ENCODE results near the gene MMP8. TPM values are rescaled to one million over a fixed set of nuclear protein-coding genes. Genes with fewer than 3 reads are reported as not detected.
"Not testable (repeated sequence)": the region's sequence is repeated elsewhere in the genome, so short reads cannot be mapped to it uniquely, and the experiment has no call there.

The MMP8 gene
- total and polyA plus RNA-seq, 10 of the 15 experiments (the other 5 are each of a cell fraction or from before 2014, with no cell fraction given), result 0.01 TPM; not detected in 9

DNA sequence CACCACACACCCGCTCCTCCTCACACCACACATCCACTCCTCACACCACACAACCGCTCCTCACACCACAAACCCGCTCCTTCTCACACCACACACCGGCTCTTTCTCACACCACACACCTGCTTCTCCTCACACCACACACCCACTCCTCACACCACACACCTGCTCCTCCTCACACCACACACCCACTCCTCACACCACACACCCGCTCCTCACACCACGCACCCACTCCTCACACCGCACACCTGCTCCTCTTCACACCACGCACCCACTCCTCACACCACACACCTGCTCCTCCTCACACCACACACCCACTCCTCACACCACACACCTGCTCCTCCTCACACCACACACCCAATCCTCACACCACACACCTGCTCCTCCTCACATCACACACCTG, 6.2 kb upstream of the MMP8 start:
- H3K79me2 ChIP-seq (ENCODE audit: control insufficient read depth, insufficient read depth, low read length); H3K36me3 ChIP-seq (ENCODE audit: control insufficient read depth in 2 of 2, insufficient read depth in 2 of 2, low read length in 1 of 2); H3K4me1 ChIP-seq (ENCODE audit: control insufficient read depth, insufficient read depth, low read length); H3K4me3 ChIP-seq; DNase-seq (ENCODE audit: low read depth, low spot score); BruUV-seq (replicated peaks); POLR2A ChIA-PET; RAD21 ChIA-PET (ENCODE audit: unreplicated experiment); H3K9me3 ChIP-seq (replicated peaks; ENCODE audit: control insufficient read depth, insufficient read depth, low read length); H3K27ac ChIP-seq (ENCODE audit: control insufficient read depth, insufficient read depth); H3K27me3 ChIP-seq (replicated peaks in 1 of 2; ENCODE audit: control insufficient read depth in 2 of 2, insufficient read depth in 2 of 2, low read length in 1 of 2); H3K9ac ChIP-seq (ENCODE audit: control insufficient read depth, insufficient read depth, low read length); intact Hi-C loops (cut with micrococcal nuclease; ENCODE audit: unreplicated experiment); H3K4me2 ChIP-seq (ENCODE audit: control insufficient read depth, insufficient read depth); SMC1A ChIA-PET (ENCODE audit: uncharacterized antibody, unreplicated experiment); ATAC-seq; H2AFZ ChIP-seq (ENCODE audit: control insufficient read depth, low read depth, low read length); H4K20me1 ChIP-seq (ENCODE audit: control insufficient read depth, insufficient read depth): not testable (repeated sequence)
- peak; percentile 41; the same call in 1 of the 2 replicates for TF ChIP-seq TCF12 (IDR thresholded peaks at IDR 0.05; ENCODE audit: low read depth, low read length)
- WGBS (ENCODE audit: insufficient coverage, insufficient replicate concordance, low lambda C conversion rate, missing lambda C conversion rate), result 39% methylated on average over 5 of the region's 8 CpGs
- in situ Hi-C loops (cut with MboI), result loop anchor here (10.0 kb wide), 1 partner anchor 214 kb away; no protein-coding TSS in a partner anchor
- peak; percentile 84 for FAIRE-seq
- CTCF ChIA-PET, result interaction anchor here (1.8 kb wide), 1 partner anchor 210 kb away, joined by 5 read pairs; no protein-coding TSS in a partner anchor

DNA sequence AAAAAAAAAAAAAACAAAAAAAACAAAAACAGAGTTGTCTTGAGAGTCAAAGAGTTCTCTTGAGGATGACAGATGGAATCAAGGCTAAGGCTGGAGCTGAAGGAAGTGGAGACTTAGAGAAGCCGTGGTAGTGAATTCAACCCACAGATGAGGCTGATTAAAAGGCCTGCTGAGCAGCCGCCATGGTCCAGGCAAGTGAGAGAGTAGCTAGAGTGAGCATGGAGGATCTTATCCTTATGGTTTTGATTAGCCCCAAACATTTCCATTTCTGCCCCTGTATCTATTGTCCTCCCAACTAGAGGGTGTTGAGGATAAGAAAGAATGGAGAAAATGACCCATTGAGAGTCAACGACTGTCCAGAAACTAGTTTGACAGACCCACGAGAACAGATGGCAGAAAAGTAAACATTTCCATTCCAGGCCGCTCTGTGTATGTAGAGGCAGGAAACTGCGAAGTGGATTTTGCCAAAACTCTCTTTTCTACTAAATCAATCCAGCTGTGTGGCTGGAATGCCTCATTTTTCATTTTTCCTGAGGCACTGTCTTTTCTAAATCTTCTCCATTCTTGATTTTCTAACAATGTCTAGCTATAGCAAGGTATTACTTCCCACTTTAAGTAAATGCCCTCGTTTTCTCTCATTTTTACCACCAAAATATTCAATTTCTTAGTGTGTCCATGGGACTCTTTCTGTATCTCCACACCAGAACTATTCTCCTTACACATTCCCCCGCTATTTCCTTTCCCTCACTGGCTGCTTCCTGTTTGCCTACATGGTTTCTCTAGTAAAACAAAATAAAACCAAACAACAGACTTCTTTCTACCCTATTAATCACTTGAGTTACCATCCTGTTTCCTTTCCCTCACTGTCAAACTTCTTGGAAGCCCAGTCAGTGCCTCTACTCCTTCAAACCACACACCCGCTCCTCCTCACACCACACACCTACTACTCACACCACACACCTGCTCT, 5.4 kb upstream of the MMP8 start:
- no peak for FAIRE-seq
- no peaks in the 10 kb centered on the region; the same call in 2 of the 3 replicates for H3K9me3 ChIP-seq (replicated peaks; ENCODE audit: control insufficient read depth, insufficient read depth, low read length)
- WGBS (ENCODE audit: insufficient coverage, insufficient replicate concordance, low lambda C conversion rate, missing lambda C conversion rate), result 42% methylated on average over 9 of the region's 9 CpGs
- no peaks in the 10 kb centered on the region for H4K20me1 ChIP-seq (ENCODE audit: control insufficient read depth, insufficient read depth)
- H3K27me3 ChIP-seq (replicated peaks in 1 of 2; ENCODE audit: control insufficient read depth in 2 of 2, insufficient read depth in 2 of 2, low read length in 1 of 2), result no peaks in the 10 kb centered on the region; a peak in 1 of 4 replicates
- H3K9ac ChIP-seq (ENCODE audit: control insufficient read depth, insufficient read depth, low read length), result no peak overlapping the region
- no peak for ATAC-seq
- POLR2A ChIA-PET, result no interaction called here
- no peak for DNase-seq (ENCODE audit: low read depth, low spot score)
- no peak overlapping the region for H3K4me2 ChIP-seq (ENCODE audit: control insufficient read depth, insufficient read depth)
- no peak overlapping the region for H2AFZ ChIP-seq (ENCODE audit: control insufficient read depth, low read depth, low read length)
- in situ Hi-C loops (cut with MboI) (loop anchor here (10.0 kb wide), 1 partner anchor 215 kb away; no protein-coding TSS in a partner anchor), intact Hi-C loops (cut with micrococcal nuclease; ENCODE audit: unreplicated experiment) (no loop called here)
- no peaks in the 10 kb centered on the region for H3K79me2 ChIP-seq (ENCODE audit: control insufficient read depth, insufficient read depth, low read length)
- SMC1A ChIA-PET (ENCODE audit: uncharacterized antibody, unreplicated experiment), result no interaction called here
- H3K4me3 ChIP-seq, result no peak overlapping the region
- H3K27ac ChIP-seq (ENCODE audit: control insufficient read depth, insufficient read depth), result no peak overlapping the region
- H3K4me1 ChIP-seq (ENCODE audit: control insufficient read depth, insufficient read depth, low read length), result no peaks in the 10 kb centered on the region
- RAD21 ChIA-PET (ENCODE audit: unreplicated experiment), result interaction anchor here (0.6 kb wide), 1 partner anchor 570 kb away, joined by 3 read pairs; no protein-coding TSS in a partner anchor
- H3K36me3 ChIP-seq (ENCODE audit: control insufficient read depth in 2 of 2, insufficient read depth in 2 of 2, low read length in 1 of 2), result no peaks in the 10 kb centered on the region
- CTCF ChIA-PET, result no interaction called here
- BruUV-seq (replicated peaks), result no TSS peak
- TF ChIP-seq NFYB (IDR thresholded peaks at IDR 0.05; ENCODE audit: insufficient read depth, low read depth, low read length), result no peak
- TF ChIP-seq, protein P1, sequence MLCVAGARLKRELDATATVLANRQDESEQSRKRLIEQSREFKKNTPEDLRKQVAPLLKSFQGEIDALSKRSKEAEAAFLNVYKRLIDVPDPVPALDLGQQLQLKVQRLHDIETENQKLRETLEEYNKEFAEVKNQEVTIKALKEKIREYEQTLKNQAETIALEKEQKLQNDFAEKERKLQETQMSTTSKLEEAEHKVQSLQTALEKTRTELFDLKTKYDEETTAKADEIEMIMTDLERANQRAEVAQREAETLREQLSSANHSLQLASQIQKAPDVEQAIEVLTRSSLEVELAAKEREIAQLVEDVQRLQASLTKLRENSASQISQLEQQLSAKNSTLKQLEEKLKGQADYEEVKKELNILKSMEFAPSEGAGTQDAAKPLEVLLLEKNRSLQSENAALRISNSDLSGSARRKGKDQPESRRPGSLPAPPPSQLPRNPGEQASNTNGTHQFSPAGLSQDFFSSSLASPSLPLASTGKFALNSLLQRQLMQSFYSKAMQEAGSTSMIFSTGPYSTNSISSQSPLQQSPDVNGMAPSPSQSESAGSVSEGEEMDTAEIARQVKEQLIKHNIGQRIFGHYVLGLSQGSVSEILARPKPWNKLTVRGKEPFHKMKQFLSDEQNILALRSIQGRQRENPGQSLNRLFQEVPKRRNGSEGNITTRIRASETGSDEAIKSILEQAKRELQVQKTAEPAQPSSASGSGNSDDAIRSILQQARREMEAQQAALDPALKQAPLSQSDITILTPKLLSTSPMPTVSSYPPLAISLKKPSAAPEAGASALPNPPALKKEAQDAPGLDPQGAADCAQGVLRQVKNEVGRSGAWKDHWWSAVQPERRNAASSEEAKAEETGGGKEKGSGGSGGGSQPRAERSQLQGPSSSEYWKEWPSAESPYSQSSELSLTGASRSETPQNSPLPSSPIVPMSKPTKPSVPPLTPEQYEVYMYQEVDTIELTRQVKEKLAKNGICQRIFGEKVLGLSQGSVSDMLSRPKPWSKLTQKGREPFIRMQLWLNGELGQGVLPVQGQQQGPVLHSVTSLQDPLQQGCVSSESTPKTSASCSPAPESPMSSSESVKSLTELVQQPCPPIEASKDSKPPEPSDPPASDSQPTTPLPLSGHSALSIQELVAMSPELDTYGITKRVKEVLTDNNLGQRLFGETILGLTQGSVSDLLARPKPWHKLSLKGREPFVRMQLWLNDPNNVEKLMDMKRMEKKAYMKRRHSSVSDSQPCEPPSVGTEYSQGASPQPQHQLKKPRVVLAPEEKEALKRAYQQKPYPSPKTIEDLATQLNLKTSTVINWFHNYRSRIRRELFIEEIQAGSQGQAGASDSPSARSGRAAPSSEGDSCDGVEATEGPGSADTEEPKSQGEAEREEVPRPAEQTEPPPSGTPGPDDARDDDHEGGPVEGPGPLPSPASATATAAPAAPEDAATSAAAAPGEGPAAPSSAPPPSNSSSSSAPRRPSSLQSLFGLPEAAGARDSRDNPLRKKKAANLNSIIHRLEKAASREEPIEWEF (IDR thresholded peaks at IDR 0.05; ENCODE audit: insufficient replicate concordance, low read depth, low read length), result no peak
- no peak for TF ChIP-seq ETV6 (conservative IDR thresholded peaks at IDR 0.05 in 1 of 2, IDR thresholded peaks at IDR 0.05 in 1 of 2; ENCODE audit: borderline replicate concordance in 1 of 2, low read depth in 1 of 2)
- TF ChIP-seq JUND (IDR thresholded peaks at IDR 0.05; ENCODE audit: low read depth, low read length), result no peak
- TF ChIP-seq HCFC1 (IDR thresholded peaks at IDR 0.05; ENCODE audit: low read length), result no peak
- TF ChIP-seq ESRRA (IDR thresholded peaks at IDR 0.05; ENCODE audit: low read length), result no peak

Data from GM12878 (cell line).